ENCODE results near the gene ATP8A2.

The ATP8A2 gene

GRCh38 chr13:26012995-26013394, 641.2 kb downstream of the ATP8A2 start:
- TF ChIP-seq CTCF (IDR thresholded peaks at IDR 0.05), result no peak
- H3K36me3 Mint-ChIP-seq (ENCODE audit: low read depth), result peaks cover 13% of the 10 kb centered on the region
- no peak overlapping the region for H3K27ac Mint-ChIP-seq
- no peak overlapping the region for H3K4me3 Mint-ChIP-seq
- DNase-seq, result no peak
- H3K4me1 Mint-ChIP-seq, result peaks cover 73% of the 10 kb centered on the region
- peaks cover 7% of the 10 kb centered on the region for H3K27me3 Mint-ChIP-seq (ENCODE audit: low read depth, poor library complexity)
- peaks cover 21% of the 10 kb centered on the region for H3K9me3 Mint-ChIP-seq

GRCh38 chr13:26015271-26016125, 643.7 kb downstream of the ATP8A2 start:
- H3K4me3 Mint-ChIP-seq, result no peak overlapping the region
- no peak for DNase-seq
- H3K27me3 Mint-ChIP-seq (ENCODE audit: low read depth, poor library complexity), result peaks cover 8% of the 10 kb centered on the region
- H3K27ac Mint-ChIP-seq, result peak overlapping the region; percentile 94
- no peak for TF ChIP-seq CTCF (IDR thresholded peaks at IDR 0.05)
- H3K36me3 Mint-ChIP-seq (ENCODE audit: low read depth), result peaks cover 13% of the 10 kb centered on the region
- peaks cover 86% of the 10 kb centered on the region for H3K4me1 Mint-ChIP-seq
- H3K9me3 Mint-ChIP-seq, result peaks cover 21% of the 10 kb centered on the region

DNA sequence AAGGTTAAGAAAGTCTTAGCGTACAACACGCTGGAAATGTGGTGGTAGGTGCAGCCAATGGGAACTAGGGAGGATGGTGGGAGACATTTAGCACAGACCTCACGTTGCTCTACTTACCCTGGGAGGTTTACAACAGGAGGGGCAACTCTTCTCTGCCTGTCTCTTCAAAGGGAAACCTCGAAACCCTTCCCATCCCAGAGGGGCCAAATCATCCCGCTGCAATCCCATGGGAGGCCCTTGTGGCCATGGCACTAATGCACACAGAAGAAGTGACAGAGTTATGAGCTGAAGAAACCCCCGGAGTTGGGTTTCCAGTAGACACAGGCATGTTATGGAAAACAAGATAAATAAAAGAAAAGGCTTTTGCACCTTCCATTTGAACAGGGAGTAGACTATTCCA, 644.4 kb downstream of the ATP8A2 start:
- Mint-ChIP-seq H3K27me3 (ENCODE audit: low read depth, poor library complexity) (peaks cover 11% of the 10 kb centered on the region), H3K9me3 (peaks cover 21% of the 10 kb centered on the region), H3K4me1 (peaks cover 86% of the 10 kb centered on the region), H3K4me3 (no peak overlapping the region), H3K27ac (peak overlapping the region; percentile 51), H3K36me3 (ENCODE audit: low read depth) (peaks cover 13% of the 10 kb centered on the region)
- no peak for TF ChIP-seq CTCF (IDR thresholded peaks at IDR 0.05)
- DNase-seq, result no peak

DNA sequence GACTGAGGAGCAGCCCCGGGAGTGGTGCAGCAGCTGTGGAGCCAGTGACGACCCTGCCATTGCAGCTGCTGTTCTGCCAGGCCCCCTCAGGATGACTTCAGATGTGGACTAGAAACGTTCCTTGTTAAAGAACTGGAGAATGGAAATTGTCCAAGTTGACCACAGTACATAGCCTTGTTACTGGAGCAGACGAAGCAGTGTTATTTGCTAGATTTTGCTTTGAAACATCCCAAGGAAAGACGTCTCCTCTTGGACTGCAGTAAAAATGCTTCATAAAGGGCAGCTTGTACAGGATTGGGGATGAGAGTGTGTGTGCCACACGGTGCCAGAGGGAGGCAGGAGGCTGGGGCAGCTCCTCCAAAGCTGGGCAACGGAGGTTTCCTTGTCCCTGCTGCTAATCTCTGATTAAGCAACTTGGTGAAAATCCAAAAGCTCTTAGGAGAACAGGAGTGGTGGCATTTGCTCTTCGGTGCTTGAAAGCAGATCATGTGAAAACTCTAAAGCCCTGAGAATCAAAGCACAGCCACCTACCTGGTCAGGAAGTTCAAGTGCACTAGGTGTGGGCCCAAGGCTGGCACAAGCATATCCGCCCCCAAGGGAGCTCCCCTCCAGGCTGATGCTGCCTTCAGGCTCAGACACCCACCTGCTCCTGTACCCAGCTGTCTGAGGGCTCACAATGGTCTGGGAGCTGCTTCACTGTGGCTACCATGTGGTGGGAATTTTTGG, 645.6 kb downstream of the ATP8A2 start:
- no peak for DNase-seq
- H3K4me1 Mint-ChIP-seq, result peaks cover 95% of the 10 kb centered on the region
- peaks cover 18% of the 10 kb centered on the region for H3K9me3 Mint-ChIP-seq
- peak overlapping the region; percentile 10 for H3K4me3 Mint-ChIP-seq
- H3K27ac Mint-ChIP-seq, result peak overlapping the region; percentile 66
- H3K36me3 Mint-ChIP-seq (ENCODE audit: low read depth), result peaks cover 13% of the 10 kb centered on the region
- peaks cover 15% of the 10 kb centered on the region for H3K27me3 Mint-ChIP-seq (ENCODE audit: low read depth, poor library complexity)
- TF ChIP-seq CTCF (IDR thresholded peaks at IDR 0.05), result no peak

GRCh38 chr13:26017932-26018665, 646.3 kb downstream of the ATP8A2 start:
- Mint-ChIP-seq H3K27ac (peak overlapping the region; percentile 66), H3K36me3 (ENCODE audit: low read depth) (peaks cover 13% of the 10 kb centered on the region), H3K9me3 (peaks cover 14% of the 10 kb centered on the region), H3K27me3 (ENCODE audit: low read depth, poor library complexity) (peaks cover 15% of the 10 kb centered on the region), H3K4me1 (peaks cover 97% of the 10 kb centered on the region), H3K4me3 (peak overlapping the region; percentile 10)
- TF ChIP-seq CTCF (IDR thresholded peaks at IDR 0.05), result no peak
- no peak for DNase-seq

Data from nephron progenitor cell (in vitro differentiated cells).